Mesodermal cell (in vitro differentiated cells): ENCODE measurements around the gene PROSER2.

ENCODE experiments used
- H3K27ac ChIP-seq: 2 replicates; pipeline ENCODE4 v1.7.0; 2013; ENCODE audit warnings: mild to moderate bottlenecking, low read depth, low read length, moderate library complexity; ENCODE audit not compliant: severe bottlenecking
- H3K36me3 ChIP-seq: 2 replicates; pipeline ENCODE4 v1.7.1; 2013; ENCODE audit warnings: mild to moderate bottlenecking, low read length, moderate library complexity; ENCODE audit not compliant: control insufficient read depth, insufficient read depth
- H3K4me1 ChIP-seq: one replicate; pipeline ENCODE4 v1.7.1; 2013; ENCODE audit warnings: mild to moderate bottlenecking, low read length; ENCODE audit not compliant: insufficient read depth, control insufficient read depth, poor library complexity, severe bottlenecking
- H3K4me3 ChIP-seq: 2 replicates; pipeline ENCODE4 v1.7.0; 2013; ENCODE audit warnings: low read length, control low read depth, mild to moderate bottlenecking; ENCODE audit not compliant: insufficient read depth, poor library complexity, severe bottlenecking; ENCODE audit errors: extremely low read depth
- H3K9me3 ChIP-seq: 2 replicates; pipeline ENCODE4 v1.7.1; 2013; ENCODE audit warnings: mild to moderate bottlenecking, low read length, moderate library complexity; ENCODE audit not compliant: control insufficient read depth
- WGBS, 2 experiments: methylation state at CpG; one replicate each; pipeline ENCODE4 v1.1.5; 2013; ENCODE audit warnings: missing lambda C conversion rate in 2 of 2; ENCODE audit not compliant: insufficient coverage in 2 of 2; 5-methylcytosine and 5-hydroxymethylcytosine counted together

PROSER2 gene

GRCh38 chr10:11869219-11869618 is 46.1 kb downstream of the PROSER2 start:
- Histone ChIP-seq H3K9me3 (no peaks in the 10 kb centered on the region), H3K36me3 (peaks cover 11% of the 10 kb centered on the region), H3K4me3 (no peak overlapping the region), H3K27ac (no peak overlapping the region), H3K4me1 (peaks cover 7% of the 10 kb centered on the region)
- WGBS, 2 experiments, result 77 to 90% methylated on average over 7 to 8 of the region's 12 CpGs

GRCh38 chr10:11869743-11870460 is 46.7 kb downstream of the PROSER2 start:
- H3K4me3 ChIP-seq, result no peak overlapping the region
- peaks cover 13% of the 10 kb centered on the region for H3K4me1 ChIP-seq
- no peak overlapping the region for H3K27ac ChIP-seq
- WGBS, 2 experiments, result 94 to 97% methylated on average over 63 to 70 of the region's 78 CpGs
- H3K36me3 ChIP-seq, result peaks cover 11% of the 10 kb centered on the region
- H3K9me3 ChIP-seq, result no peaks in the 10 kb centered on the region

DNA sequence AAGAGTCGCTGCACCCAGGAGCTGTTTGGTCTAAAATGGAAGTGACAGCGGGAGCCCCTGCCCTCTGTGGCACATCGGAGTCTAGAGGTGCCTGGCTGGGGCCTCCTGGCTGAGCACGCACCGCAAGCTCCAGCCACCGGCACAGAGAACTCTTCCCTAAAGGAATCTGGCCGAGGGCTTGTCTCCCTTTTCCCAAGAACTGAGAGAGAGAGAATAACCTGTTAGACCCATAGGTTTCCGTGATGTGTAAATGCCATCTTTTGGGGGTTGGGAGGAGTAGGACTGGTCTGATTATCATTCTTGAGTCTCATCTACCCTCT is 47.3 kb downstream of the PROSER2 start:
- Histone ChIP-seq H3K4me3 (no peak overlapping the region), H3K9me3 (no peaks in the 10 kb centered on the region), H3K36me3 (peaks cover 11% of the 10 kb centered on the region), H3K4me1 (peaks cover 16% of the 10 kb centered on the region), H3K27ac (no peak overlapping the region)
- WGBS, 2 experiments, result 95 to 99% methylated on average over 6 to 7 of the region's 8 CpGs

- H3K9me3 ChIP-seq, result no peaks in the 10 kb centered on the region
- no peak overlapping the region for H3K27ac ChIP-seq
- WGBS, 2 experiments, result 94 to 100% methylated on average over 2 to 3 of the region's 7 CpGs
- H3K36me3 ChIP-seq, result peaks cover 11% of the 10 kb centered on the region
- H3K4me3 ChIP-seq, result no peak overlapping the region
- H3K4me1 ChIP-seq, result peaks cover 15% of the 10 kb centered on the region
Measured at GRCh38 chr10:11870900-11871400, 47.8 kb downstream of the PROSER2 start.

GRCh38 chr10:11871466-11871865 is 48.3 kb downstream of the PROSER2 start:
- Histone ChIP-seq H3K9me3 (no peaks in the 10 kb centered on the region), H3K27ac (no peak overlapping the region), H3K36me3 (peaks cover 11% of the 10 kb centered on the region), H3K4me3 (no peak overlapping the region), H3K4me1 (peaks cover 20% of the 10 kb centered on the region)
- 90 to 94% methylated on average over 4 to 9 of the region's 9 CpGs for WGBS, 2 experiments

DNA sequence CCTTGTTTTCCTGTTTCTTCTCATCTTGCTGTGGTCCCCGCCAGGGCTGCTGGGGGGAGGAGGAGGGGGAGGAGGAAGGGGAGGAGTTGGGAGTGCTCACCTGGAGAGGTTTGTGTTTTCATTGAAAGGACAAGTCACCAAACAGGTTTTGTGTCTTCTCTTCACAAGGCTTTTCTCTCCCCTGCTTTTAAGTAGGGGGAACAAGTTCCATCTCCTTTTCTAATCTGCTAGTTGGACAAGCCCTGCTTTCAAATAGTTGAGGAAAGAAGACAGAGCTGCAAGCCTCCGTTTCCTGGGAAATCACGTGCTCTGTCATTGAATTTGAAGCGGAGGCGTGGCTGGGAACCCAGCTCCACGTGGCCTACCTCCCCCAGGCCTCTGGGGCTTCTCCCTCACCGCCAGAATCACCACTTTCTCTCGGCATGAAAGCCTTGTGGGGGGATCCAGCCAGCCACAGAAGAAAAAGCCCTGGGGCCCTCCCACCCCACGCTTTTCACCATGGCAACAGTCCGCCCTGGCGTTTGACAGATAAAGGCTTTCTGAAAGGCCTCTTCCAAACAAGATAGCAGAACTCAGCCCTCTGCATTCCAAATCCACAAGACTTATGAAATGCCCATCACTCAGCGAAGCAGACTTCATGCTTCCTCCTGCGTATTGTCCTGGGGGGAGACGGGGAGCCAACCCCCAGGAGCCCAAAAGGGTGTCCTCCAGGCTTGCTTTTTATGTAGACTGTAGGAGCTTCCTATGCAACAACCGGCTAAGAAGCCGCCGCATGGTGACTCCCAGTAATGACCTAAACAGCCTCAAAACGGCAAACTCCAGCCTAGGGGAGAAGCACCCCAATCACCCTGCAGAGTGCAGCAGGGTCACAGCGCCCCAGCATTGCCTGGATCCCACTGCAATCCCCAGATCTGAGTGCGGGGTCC is 51.7 kb downstream of the PROSER2 start:
- peak overlapping the region; percentile 94 for H3K27ac ChIP-seq
- 23 to 31% methylated on average over 16 to 19 of the region's 20 CpGs for WGBS, 2 experiments
- H3K9me3 ChIP-seq, result no peaks in the 10 kb centered on the region
- peaks cover 21% of the 10 kb centered on the region for H3K4me1 ChIP-seq
- H3K36me3 ChIP-seq, result peaks cover 5% of the 10 kb centered on the region
- no peak overlapping the region for H3K4me3 ChIP-seq

- H3K27ac ChIP-seq, result peak overlapping the region; percentile 94
- H3K36me3 ChIP-seq, result peaks cover 2% of the 10 kb centered on the region
- H3K4me1 ChIP-seq, result peaks cover 29% of the 10 kb centered on the region
- WGBS, 2 experiments, result 79 to 80% methylated on average over 14 to 17 of the region's 17 CpGs
- H3K9me3 ChIP-seq, result no peaks in the 10 kb centered on the region
- no peak overlapping the region for H3K4me3 ChIP-seq
Measured at GRCh38 chr10:11875494-11876281, 52.5 kb downstream of the PROSER2 start.

DNA sequence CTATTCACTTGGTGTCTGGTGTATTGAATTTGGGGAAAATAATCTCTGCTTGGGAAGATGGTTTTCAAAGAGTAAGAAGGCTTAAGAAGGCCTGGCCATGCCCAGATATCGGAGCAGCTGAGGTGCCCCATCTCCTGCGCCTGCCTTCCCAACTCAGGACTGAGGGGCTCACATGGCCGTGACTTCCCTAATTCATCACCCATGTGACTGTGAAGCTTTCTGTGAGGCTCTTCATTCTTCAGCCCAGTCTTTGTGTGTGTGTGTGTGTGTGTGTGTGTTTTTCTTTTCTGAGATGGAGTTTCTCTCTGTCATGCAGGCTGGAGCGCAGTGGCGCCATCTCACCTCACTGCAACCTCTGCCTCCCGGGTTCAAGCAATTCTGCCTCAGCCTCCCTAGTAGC is 53.2 kb downstream of the PROSER2 start:
- peaks cover 33% of the 10 kb centered on the region for H3K4me1 ChIP-seq
- peak overlapping the region; percentile 94 for H3K27ac ChIP-seq
- H3K4me3 ChIP-seq, result no peak overlapping the region
- no peaks in the 10 kb centered on the region for H3K9me3 ChIP-seq
- no peaks in the 10 kb centered on the region for H3K36me3 ChIP-seq
- 85 to 98% methylated on average over 4 to 5 of the region's 6 CpGs for WGBS, 2 experiments

- Histone ChIP-seq H3K9me3 (no peaks in the 10 kb centered on the region), H3K4me3 (no peak overlapping the region), H3K36me3 (no peaks in the 10 kb centered on the region), H3K4me1 (peaks cover 33% of the 10 kb centered on the region), H3K27ac (no peak overlapping the region)
- 96 to 98% methylated on average over 14 to 16 of the region's 19 CpGs for WGBS, 2 experiments
Measured at GRCh38 chr10:11876805-11877590, 53.8 kb downstream of the PROSER2 start.

DNA sequence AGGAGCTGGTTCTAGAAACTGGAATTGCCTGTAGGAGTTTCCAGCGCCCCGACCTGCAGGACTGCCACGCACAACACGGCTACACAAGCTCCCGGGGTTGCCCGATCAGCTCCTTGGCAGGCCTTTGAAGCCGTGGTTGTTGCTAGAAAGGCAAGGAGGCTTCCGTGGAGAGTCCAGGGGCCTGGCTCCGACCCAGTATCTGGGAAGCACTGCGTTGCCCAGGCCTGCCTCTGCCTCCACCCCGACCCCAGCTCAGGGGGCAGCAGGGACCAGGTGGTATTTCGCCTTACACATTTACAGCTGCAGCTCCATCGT is 54.4 kb downstream of the PROSER2 start:
- WGBS, 2 experiments, result 82 to 86% methylated on average over 10 to 13 of the region's 13 CpGs
- no peak overlapping the region for H3K4me3 ChIP-seq
- no peak overlapping the region for H3K27ac ChIP-seq
- H3K9me3 ChIP-seq, result no peaks in the 10 kb centered on the region
- peaks cover 33% of the 10 kb centered on the region for H3K4me1 ChIP-seq
- no peaks in the 10 kb centered on the region for H3K36me3 ChIP-seq
